Liver (tissue), 9 donors: Measurements from ENCODE around the gene TNFRSF8. TPM values are rescaled to one million over a fixed set of nuclear protein-coding genes. Genes with fewer than 3 reads are reported as not detected.

Experiments
- DNase-seq: peaks from one replicate; pipeline ENCODE4 v3.0.0-alpha.2; 2017; ENCODE audit warnings: low spot score
- H3K27ac ChIP-seq, 2 donors: one replicate each; pipeline ENCODE4 v1.7.0; 2013; ENCODE audit warnings: inconsistent platforms in 2 of 2, low read length in 2 of 2, control low read depth in 1 of 2, low read depth in 1 of 2, mild to moderate bottlenecking in 1 of 2
- H3K27me3 ChIP-seq, 4 donors: one replicate each; pipeline versions ENCODE4 v1.6.1 to v1.7.0; 2013; ENCODE audit warnings: low read length in 3 of 4, inconsistent platforms in 1 of 4, mild to moderate bottlenecking in 1 of 4, moderate library complexity in 1 of 4; ENCODE audit not compliant: control insufficient read depth in 4 of 4, insufficient read depth in 4 of 4
- H3K36me3 ChIP-seq, 4 donors: one replicate each; pipeline versions ENCODE4 v1.6.1 to v1.7.0; 2013; ENCODE audit warnings: low read length in 3 of 4, mild to moderate bottlenecking in 3 of 4, low read depth in 1 of 4, moderate library complexity in 1 of 4; ENCODE audit not compliant: control insufficient read depth in 4 of 4, insufficient read depth in 3 of 4
- H3K4me1 ChIP-seq, 4 donors: one replicate each; pipeline versions ENCODE4 v1.6.1 to v1.7.0; 2013; ENCODE audit warnings: low read length in 3 of 4, mild to moderate bottlenecking in 3 of 4, moderate library complexity in 1 of 4; ENCODE audit not compliant: control insufficient read depth in 4 of 4, insufficient read depth in 4 of 4
- H3K4me3 ChIP-seq, 3 donors: one replicate each; pipeline versions ENCODE4 v1.6.1 to v1.7.0; 2013; ENCODE audit warnings: low read length in 3 of 3, control low read depth in 1 of 3, low read depth in 1 of 3, mild to moderate bottlenecking in 1 of 3
- H3K9ac ChIP-seq, 2 donors: one replicate each; pipeline ENCODE4 v1.7.0; 2013; ENCODE audit warnings: low read length in 2 of 2, mild to moderate bottlenecking in 2 of 2, moderate library complexity in 2 of 2, control low read depth in 1 of 2, low read depth in 1 of 2
- H3K9me3 ChIP-seq, 4 donors: one replicate each; pipeline versions ENCODE4 v1.6.1 to v1.7.0; 2013; ENCODE audit warnings: low read length in 3 of 4; ENCODE audit not compliant: control insufficient read depth in 4 of 4
- EGR1 ChIP-seq, 2 donors: IDR thresholded peaks; 2 replicates each; pipeline ENCODE4 v1.6.1; 2016 to 2018; ENCODE audit warnings: antibody characterized with exemption in 2 of 2, low read depth in 2 of 2
- FOXA1 ChIP-seq: IDR thresholded peaks from 2 replicates; pipeline ENCODE4 v1.6.1; 2016; ENCODE audit warnings: antibody characterized with exemption
- FOXA2 ChIP-seq: IDR thresholded peaks from 2 replicates; pipeline ENCODE4 v1.6.1; 2016; ENCODE audit warnings: antibody characterized with exemption
- GABPA ChIP-seq, 2 donors: IDR thresholded peaks in 1 of 2; conservative IDR thresholded peaks in 1 of 2; 2 replicates each; pipeline ENCODE4 v1.6.1; 2016; ENCODE audit warnings: antibody characterized with exemption in 2 of 2, mild to moderate bottlenecking in 1 of 2, moderate library complexity in 1 of 2
- HNF4A ChIP-seq, 2 donors: conservative IDR thresholded peaks; 2 replicates each; pipeline ENCODE4 v1.6.1; 2016; ENCODE audit warnings: antibody characterized with exemption in 2 of 2, mild to moderate bottlenecking in 2 of 2
- HNF4G ChIP-seq: IDR thresholded peaks from 2 replicates; pipeline ENCODE4 v1.6.1; 2016; ENCODE audit warnings: antibody characterized with exemption
- JUND ChIP-seq, 2 donors: IDR thresholded peaks; 2 replicates each; pipeline ENCODE4 v1.6.1; 2016; ENCODE audit warnings: antibody characterized with exemption in 2 of 2
- NR2F2 ChIP-seq: IDR thresholded peaks from 2 replicates; pipeline ENCODE4 v1.6.1; 2016; ENCODE audit warnings: antibody characterized with exemption
- RAD21 ChIP-seq, 2 donors: IDR thresholded peaks; 2 replicates each; pipeline ENCODE4 v1.6.1; 2016; ENCODE audit warnings: antibody characterized with exemption in 2 of 2, mild to moderate bottlenecking in 2 of 2
- RXRA ChIP-seq, 2 donors: IDR thresholded peaks; 2 replicates each; pipeline ENCODE4 v1.6.1; 2017 to 2018; ENCODE audit warnings: antibody characterized with exemption in 2 of 2, mild to moderate bottlenecking in 1 of 2
- SP1 ChIP-seq: IDR thresholded peaks from 2 replicates; pipeline ENCODE4 v1.6.1; 2018; ENCODE audit warnings: antibody characterized with exemption, mild to moderate bottlenecking
- TAF1 ChIP-seq: conservative IDR thresholded peaks from 2 replicates; pipeline ENCODE4 v1.6.1; 2016; ENCODE audit warnings: antibody characterized with exemption, mild to moderate bottlenecking
- YY1 ChIP-seq: IDR thresholded peaks from 2 replicates; pipeline ENCODE4 v1.6.1; 2016; ENCODE audit warnings: antibody characterized with exemption, mild to moderate bottlenecking
- WGBS: extraction: QIAGEN DNeasy Blood & Tissue Kit; methylation state at CpG from one replicate; pipeline ENCODE4 v1.1.7; 2013; 5-methylcytosine and 5-hydroxymethylcytosine counted together
- polyA plus RNA-seq, 2 donors: library from polyadenylated mRNA; stranded (reverse) in 1 of 2; unstranded in 1 of 2; fragments of 200-250 nt in 1 of 2; fragments of >200 nt in 1 of 2; fragmentation: Nextera tagmentation in 1 of 2; extraction: Ambion mirVana in 1 of 2; gene quantifications; one replicate each; pipeline versions ENCODE4 v1.2.1 to v1.2.3, GENCODE V29; 2013 to 2015
- total RNA-seq, 2 donors: library from RNA; depleted of rRNA; stranded (reverse); fragments of >200 nt; gene quantifications; one replicate each; pipeline ENCODE4 v1.2.3, GENCODE V29; 2014
- TF ChIP-seq, protein P1 (sequence below): IDR thresholded peaks from 2 replicates; pipeline ENCODE4 v1.6.1; 2016; ENCODE audit warnings: antibody characterized with exemption
- TF ChIP-seq, protein P2 (sequence below): IDR thresholded peaks from 2 replicates; pipeline ENCODE4 v1.6.1; 2016; ENCODE audit warnings: antibody characterized with exemption
- TF ChIP-seq, protein P3 (sequence below): IDR thresholded peaks from 2 replicates; pipeline ENCODE4 v1.6.1; 2016; ENCODE audit warnings: antibody characterized with exemption, mild to moderate bottlenecking
- TF ChIP-seq, protein P4 (sequence below): fragments of 150-350 bp; IDR thresholded peaks from 2 replicates; pipeline ENCODE4 v1.5.1; 2017; ENCODE audit warnings: improper control_type of control experiment, low read depth, low read length; ENCODE audit not compliant: missing input control
- TF ChIP-seq, protein P5 (sequence below): IDR thresholded peaks from 2 replicates; pipeline ENCODE4 v1.6.1; 2016; ENCODE audit warnings: antibody characterized with exemption
- donor health status: healthy.
- donor health status: healthy.
- donor health status: healthy.
- donor health status: healthy.
- donor health status: healthy.

Gene TNFRSF8
- total and polyA plus RNA-seq, 4 donors, result 0.08 to 0.19 (median 0.12) TPM

DNA sequence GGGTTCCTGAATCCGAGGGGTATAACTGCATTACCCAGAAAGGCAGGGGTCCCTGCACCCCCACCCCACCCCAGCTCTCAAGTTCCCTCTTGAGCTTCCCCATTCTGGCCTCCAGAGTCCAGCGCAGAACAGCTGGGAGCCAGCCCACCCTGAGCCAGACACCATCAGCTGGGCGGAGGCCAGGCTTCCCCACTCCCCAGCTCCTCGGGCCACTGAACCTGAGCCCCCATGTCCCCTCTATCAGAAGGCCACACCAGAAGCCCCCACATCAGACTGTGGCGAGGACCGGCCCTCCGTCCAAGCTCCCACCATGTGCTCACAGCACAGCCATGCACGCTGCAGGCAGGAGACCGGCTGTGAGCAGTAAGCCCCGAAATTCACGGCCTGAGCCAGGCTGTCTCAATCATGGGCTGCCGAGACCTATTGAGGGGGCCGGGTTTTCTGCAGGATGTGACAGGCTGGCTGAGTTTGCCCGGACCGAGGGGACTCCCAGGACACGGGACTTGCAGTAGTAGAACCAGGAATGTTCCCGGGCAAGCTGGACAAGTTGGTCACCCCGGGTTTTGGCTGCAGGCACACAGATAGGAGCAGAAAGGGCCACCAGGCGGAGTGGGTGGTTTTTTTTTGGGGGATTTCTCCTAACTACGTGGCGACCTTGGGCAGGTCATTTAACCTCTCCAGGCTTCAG is 78.2 kb downstream of the TNFRSF8 start:
- no peak overlapping the region for H3K4me3 ChIP-seq
- H3K27ac ChIP-seq, result no peak overlapping the region
- H3K9ac ChIP-seq, result no peak overlapping the region
- peaks cover 0 to 4% (median under 1%) of the 10 kb centered on the region in 4 donors for H3K4me1 ChIP-seq
- no peaks in the 10 kb centered on the region for H3K9me3 ChIP-seq
- H3K36me3 ChIP-seq, result no peaks in the 10 kb centered on the region
- no peak for DNase-seq
- TF ChIP-seq, protein P1, sequence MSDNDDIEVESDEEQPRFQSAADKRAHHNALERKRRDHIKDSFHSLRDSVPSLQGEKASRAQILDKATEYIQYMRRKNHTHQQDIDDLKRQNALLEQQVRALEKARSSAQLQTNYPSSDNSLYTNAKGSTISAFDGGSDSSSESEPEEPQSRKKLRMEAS, result no peak
- no peak for TF ChIP-seq FOXA2
- TF ChIP-seq RAD21 (IDR thresholded peaks at IDR 0.05), result no peak
- no peak for TF ChIP-seq RXRA (IDR thresholded peaks at IDR 0.05)
- TF ChIP-seq, protein P2, sequence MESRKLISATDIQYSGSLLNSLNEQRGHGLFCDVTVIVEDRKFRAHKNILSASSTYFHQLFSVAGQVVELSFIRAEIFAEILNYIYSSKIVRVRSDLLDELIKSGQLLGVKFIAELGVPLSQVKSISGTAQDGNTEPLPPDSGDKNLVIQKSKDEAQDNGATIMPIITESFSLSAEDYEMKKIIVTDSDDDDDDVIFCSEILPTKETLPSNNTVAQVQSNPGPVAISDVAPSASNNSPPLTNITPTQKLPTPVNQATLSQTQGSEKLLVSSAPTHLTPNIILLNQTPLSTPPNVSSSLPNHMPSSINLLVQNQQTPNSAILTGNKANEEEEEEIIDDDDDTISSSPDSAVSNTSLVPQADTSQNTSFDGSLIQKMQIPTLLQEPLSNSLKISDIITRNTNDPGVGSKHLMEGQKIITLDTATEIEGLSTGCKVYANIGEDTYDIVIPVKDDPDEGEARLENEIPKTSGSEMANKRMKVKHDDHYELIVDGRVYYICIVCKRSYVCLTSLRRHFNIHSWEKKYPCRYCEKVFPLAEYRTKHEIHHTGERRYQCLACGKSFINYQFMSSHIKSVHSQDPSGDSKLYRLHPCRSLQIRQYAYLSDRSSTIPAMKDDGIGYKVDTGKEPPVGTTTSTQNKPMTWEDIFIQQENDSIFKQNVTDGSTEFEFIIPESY, result no peak
- no peak for TF ChIP-seq GABPA (IDR thresholded peaks at IDR 0.05 in 1 of 2, conservative IDR thresholded peaks at IDR 0.05 in 1 of 2)
- TF ChIP-seq FOXA1, result no peak
- TF ChIP-seq, protein P3, sequence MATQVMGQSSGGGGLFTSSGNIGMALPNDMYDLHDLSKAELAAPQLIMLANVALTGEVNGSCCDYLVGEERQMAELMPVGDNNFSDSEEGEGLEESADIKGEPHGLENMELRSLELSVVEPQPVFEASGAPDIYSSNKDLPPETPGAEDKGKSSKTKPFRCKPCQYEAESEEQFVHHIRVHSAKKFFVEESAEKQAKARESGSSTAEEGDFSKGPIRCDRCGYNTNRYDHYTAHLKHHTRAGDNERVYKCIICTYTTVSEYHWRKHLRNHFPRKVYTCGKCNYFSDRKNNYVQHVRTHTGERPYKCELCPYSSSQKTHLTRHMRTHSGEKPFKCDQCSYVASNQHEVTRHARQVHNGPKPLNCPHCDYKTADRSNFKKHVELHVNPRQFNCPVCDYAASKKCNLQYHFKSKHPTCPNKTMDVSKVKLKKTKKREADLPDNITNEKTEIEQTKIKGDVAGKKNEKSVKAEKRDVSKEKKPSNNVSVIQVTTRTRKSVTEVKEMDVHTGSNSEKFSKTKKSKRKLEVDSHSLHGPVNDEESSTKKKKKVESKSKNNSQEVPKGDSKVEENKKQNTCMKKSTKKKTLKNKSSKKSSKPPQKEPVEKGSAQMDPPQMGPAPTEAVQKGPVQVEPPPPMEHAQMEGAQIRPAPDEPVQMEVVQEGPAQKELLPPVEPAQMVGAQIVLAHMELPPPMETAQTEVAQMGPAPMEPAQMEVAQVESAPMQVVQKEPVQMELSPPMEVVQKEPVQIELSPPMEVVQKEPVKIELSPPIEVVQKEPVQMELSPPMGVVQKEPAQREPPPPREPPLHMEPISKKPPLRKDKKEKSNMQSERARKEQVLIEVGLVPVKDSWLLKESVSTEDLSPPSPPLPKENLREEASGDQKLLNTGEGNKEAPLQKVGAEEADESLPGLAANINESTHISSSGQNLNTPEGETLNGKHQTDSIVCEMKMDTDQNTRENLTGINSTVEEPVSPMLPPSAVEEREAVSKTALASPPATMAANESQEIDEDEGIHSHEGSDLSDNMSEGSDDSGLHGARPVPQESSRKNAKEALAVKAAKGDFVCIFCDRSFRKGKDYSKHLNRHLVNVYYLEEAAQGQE, result no peak
- no peak for TF ChIP-seq NR2F2
- no peak for TF ChIP-seq JUND (IDR thresholded peaks at IDR 0.05)
- TF ChIP-seq EGR1 (IDR thresholded peaks at IDR 0.05; ENCODE audit: low read depth in 2 of 2), result no peak
- TF ChIP-seq YY1, result no peak
- no peak for TF ChIP-seq HNF4A (conservative IDR thresholded peaks at IDR 0.05)
- TF ChIP-seq TAF1, result no peak
- TF ChIP-seq HNF4G, result no peak
- TF ChIP-seq SP1, result no peak
- TF ChIP-seq, protein P4, sequence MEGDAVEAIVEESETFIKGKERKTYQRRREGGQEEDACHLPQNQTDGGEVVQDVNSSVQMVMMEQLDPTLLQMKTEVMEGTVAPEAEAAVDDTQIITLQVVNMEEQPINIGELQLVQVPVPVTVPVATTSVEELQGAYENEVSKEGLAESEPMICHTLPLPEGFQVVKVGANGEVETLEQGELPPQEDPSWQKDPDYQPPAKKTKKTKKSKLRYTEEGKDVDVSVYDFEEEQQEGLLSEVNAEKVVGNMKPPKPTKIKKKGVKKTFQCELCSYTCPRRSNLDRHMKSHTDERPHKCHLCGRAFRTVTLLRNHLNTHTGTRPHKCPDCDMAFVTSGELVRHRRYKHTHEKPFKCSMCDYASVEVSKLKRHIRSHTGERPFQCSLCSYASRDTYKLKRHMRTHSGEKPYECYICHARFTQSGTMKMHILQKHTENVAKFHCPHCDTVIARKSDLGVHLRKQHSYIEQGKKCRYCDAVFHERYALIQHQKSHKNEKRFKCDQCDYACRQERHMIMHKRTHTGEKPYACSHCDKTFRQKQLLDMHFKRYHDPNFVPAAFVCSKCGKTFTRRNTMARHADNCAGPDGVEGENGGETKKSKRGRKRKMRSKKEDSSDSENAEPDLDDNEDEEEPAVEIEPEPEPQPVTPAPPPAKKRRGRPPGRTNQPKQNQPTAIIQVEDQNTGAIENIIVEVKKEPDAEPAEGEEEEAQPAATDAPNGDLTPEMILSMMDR, result no peak
- TF ChIP-seq, protein P5, sequence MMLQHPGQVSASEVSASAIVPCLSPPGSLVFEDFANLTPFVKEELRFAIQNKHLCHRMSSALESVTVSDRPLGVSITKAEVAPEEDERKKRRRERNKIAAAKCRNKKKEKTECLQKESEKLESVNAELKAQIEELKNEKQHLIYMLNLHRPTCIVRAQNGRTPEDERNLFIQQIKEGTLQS, result no peak
- WGBS, result 89% methylated on average over 21 of the region's 21 CpGs
- H3K27me3 ChIP-seq, result no peaks in the 10 kb centered on the region
